ENCODE measurements around the gene CIBAR2.

DNA sequence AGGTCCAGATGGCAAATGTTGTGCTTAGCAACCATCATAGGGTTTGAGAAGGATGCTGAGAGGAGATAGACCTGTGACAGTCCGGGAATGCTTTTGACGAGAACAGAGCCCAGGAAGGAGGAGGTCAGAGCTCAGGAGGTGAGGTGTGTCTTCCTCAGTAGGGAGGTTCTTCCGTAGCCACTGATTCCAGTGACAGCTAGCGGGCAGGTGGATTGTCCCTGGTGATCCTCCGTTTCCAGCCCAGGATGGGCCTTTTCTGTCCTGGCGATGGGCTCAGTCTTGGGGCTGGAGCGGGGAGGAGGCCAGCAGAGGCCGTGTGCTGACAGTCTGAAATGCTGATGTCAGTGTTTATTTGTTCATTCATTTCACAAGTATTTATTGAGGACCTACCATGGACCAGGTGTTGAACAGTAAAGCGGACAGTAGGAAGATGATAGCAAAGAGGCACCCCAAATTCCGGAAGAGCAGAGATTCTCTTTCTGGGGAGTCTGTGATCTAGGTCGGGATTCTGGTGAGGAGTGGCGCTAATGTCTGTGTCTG is 45.9 kb downstream of the CIBAR2 start:
- TF ChIP-seq CTCF (conservative IDR thresholded peaks at IDR 0.05; ENCODE audit: low read length), result no peak
- TF ChIP-seq EZH2phosphoT487 (IDR thresholded peaks at IDR 0.05; ENCODE audit: borderline replicate concordance, low read depth, low read length), result no peak

Measured in OCI-LY7 (cell line).